GM10248 (cell line): Measurements from ENCODE around the gene BABAM2.
"Not testable (repeated sequence)": the region's sequence is repeated elsewhere in the genome, so short reads cannot be mapped to it uniquely, and the experiment has no call there.

Source experiments
- CTCF ChIA-PET: fragments of 300-600 bp; sonication (Branson Sonifier 250); formaldehyde crosslinking; extraction: SDS; loops from one replicate; lab custom pipeline; 2021; ENCODE audit warnings: antibody characterized with exemption; lab: Yijun Ruan, JAX
- POLR2A ChIA-PET: fragments of 350-650 bp; sonication (Branson Sonifier 250); formaldehyde crosslinking; extraction: SDS; loops from one replicate; lab custom pipeline; 2020; ENCODE audit warnings: antibody characterized with exemption; lab: Yijun Ruan, JAX
- DNase-seq: peaks from one replicate; pipeline ENCODE4 v3.0.0; 2012; ENCODE audit errors: extremely low spot score
- CTCF ChIP-seq: IDR thresholded peaks from 2 replicates; pipeline ENCODE4 v1.5.1; 2012; ENCODE audit warnings: mild to moderate bottlenecking, low read depth; ENCODE audit errors: extremely low read depth, missing control alignments, control extremely low read depth

BABAM2 gene

GRCh38 chr2:28101123-28101522, 210.6 kb downstream of the BABAM2 start:
- CTCF ChIA-PET: interaction anchor here (0.6 to 1.2 kb wide), 3 partner anchors 14 to 398 kb away, joined by 3 to 5 read pairs (median 3); no protein-coding TSS in a partner anchor
- no peak for DNase-seq
- POLR2A ChIA-PET: no interaction called here
- TF ChIP-seq CTCF: no peak

- POLR2A ChIA-PET: no interaction called here
- CTCF ChIA-PET: interaction anchor here (1.2 kb wide), 1 partner anchor 15 kb away, joined by 5 read pairs; no protein-coding TSS in a partner anchor
- no peak for TF ChIP-seq CTCF
- DNase-seq: no peak
Measured at GRCh38 chr2:28101892-28102291, 211.4 kb downstream of the BABAM2 start.

- DNase-seq: no peak
- CTCF ChIA-PET: no interaction called here
- POLR2A ChIA-PET: no interaction called here
- TF ChIP-seq CTCF: no peak
Measured at GRCh38 chr2:28102455-28102874, 211.9 kb downstream of the BABAM2 start.

- no peak for TF ChIP-seq CTCF
- CTCF ChIA-PET: no interaction called here
- POLR2A ChIA-PET: no interaction called here
- no peak for DNase-seq
Measured at GRCh38 chr2:28103611-28104010, 213.1 kb downstream of the BABAM2 start.

GRCh38 chr2:28108143-28108542, 217.6 kb downstream of the BABAM2 start:
- TF ChIP-seq CTCF: no peak
- no peak for DNase-seq
- CTCF ChIA-PET: interaction anchor here (1.4 kb wide), 1 partner anchor 9 kb away, joined by 5 read pairs; no protein-coding TSS in a partner anchor
- POLR2A ChIA-PET: no interaction called here

- CTCF ChIA-PET, DNase-seq, POLR2A ChIA-PET: not testable (repeated sequence)
Measured at GRCh38 chr2:28113771-28114170, 223.2 kb downstream of the BABAM2 start.

GRCh38 chr2:28117104-28117596, 226.6 kb downstream of the BABAM2 start:
- POLR2A ChIA-PET: no interaction called here
- no peak for DNase-seq
- CTCF ChIA-PET: interaction anchor here (1.1 to 1.5 kb wide), 3 partner anchors 9 to 33 kb away, joined by 4 to 5 read pairs (median 5); no protein-coding TSS in a partner anchor
- no peak for TF ChIP-seq CTCF
